Measurements from ENCODE around the gene ASTN2. TPM values are rescaled to one million over a fixed set of nuclear protein-coding genes. Genes with fewer than 3 reads are reported as not detected.

ASTN2 gene
- total RNA-seq, 1 donor from 2014 or later = 15.9 TPM

DNA sequence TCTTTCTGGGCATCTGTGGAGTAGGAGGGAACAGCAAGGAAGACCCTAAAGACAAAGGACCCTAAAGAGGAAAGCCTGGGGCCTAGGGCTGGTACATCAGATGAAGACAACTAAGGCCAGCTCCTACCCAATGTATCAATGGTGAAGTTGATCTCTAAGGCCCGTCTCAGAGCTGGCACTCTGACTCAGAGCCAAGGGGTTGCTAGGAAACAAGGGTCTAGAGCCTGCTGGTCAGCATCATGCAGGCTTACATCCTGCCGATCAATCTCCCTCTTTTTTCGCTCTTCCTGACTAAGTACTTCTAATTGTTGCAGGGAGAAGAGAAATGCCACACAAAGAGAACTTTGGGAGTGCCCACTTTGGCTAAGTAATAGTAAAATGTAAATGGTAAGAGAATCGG is 701.6 kb downstream of the ASTN2 start:
- Mint-ChIP-seq H3K4me1 (ENCODE audit: unreplicated experiment) (peaks cover 21% of the 10 kb centered on the region), H3K4me3 (no peak overlapping the region), H3K27me3 (peaks cover 4% of the 10 kb centered on the region), H3K9me3 (peaks cover 5% of the 10 kb centered on the region), H3K36me3 (peaks cover 4% of the 10 kb centered on the region), H3K27ac (no peak overlapping the region)
- TF ChIP-seq, protein P1, sequence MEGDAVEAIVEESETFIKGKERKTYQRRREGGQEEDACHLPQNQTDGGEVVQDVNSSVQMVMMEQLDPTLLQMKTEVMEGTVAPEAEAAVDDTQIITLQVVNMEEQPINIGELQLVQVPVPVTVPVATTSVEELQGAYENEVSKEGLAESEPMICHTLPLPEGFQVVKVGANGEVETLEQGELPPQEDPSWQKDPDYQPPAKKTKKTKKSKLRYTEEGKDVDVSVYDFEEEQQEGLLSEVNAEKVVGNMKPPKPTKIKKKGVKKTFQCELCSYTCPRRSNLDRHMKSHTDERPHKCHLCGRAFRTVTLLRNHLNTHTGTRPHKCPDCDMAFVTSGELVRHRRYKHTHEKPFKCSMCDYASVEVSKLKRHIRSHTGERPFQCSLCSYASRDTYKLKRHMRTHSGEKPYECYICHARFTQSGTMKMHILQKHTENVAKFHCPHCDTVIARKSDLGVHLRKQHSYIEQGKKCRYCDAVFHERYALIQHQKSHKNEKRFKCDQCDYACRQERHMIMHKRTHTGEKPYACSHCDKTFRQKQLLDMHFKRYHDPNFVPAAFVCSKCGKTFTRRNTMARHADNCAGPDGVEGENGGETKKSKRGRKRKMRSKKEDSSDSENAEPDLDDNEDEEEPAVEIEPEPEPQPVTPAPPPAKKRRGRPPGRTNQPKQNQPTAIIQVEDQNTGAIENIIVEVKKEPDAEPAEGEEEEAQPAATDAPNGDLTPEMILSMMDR (conservative IDR thresholded peaks at IDR 0.05) = no peak
- DNase-seq (ENCODE audit: extremely low spot score, unreplicated experiment) = no peak

DNA sequence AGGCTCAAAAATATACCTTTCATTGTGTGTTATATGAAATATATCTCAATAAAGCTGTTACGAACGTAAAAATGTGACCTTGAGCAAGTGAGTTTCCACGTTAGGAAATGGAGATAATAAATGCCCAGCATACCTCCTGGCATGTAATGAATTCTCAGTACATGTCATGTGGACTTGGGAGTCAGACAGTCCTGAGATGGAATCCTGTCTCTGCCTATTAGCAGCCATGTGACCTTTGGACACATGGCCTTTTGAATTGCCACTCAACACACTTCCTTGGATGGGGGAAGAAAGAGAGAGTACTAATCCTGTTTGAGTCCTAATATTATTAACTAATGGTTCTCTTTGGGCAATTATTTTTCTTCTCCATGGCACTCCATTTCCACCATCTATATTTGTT is 702.1 kb downstream of the ASTN2 start:
- Mint-ChIP-seq H3K9me3 (peaks cover 2% of the 10 kb centered on the region), H3K4me1 (ENCODE audit: unreplicated experiment) (peaks cover 16% of the 10 kb centered on the region), H3K36me3 (no peaks in the 10 kb centered on the region), H3K27ac (no peak overlapping the region), H3K4me3 (no peak overlapping the region), H3K27me3 (peaks cover under 1% of the 10 kb centered on the region)
- TF ChIP-seq, protein P1 (conservative IDR thresholded peaks at IDR 0.05) = no peak
- no peak for DNase-seq (ENCODE audit: extremely low spot score, unreplicated experiment)

DNA sequence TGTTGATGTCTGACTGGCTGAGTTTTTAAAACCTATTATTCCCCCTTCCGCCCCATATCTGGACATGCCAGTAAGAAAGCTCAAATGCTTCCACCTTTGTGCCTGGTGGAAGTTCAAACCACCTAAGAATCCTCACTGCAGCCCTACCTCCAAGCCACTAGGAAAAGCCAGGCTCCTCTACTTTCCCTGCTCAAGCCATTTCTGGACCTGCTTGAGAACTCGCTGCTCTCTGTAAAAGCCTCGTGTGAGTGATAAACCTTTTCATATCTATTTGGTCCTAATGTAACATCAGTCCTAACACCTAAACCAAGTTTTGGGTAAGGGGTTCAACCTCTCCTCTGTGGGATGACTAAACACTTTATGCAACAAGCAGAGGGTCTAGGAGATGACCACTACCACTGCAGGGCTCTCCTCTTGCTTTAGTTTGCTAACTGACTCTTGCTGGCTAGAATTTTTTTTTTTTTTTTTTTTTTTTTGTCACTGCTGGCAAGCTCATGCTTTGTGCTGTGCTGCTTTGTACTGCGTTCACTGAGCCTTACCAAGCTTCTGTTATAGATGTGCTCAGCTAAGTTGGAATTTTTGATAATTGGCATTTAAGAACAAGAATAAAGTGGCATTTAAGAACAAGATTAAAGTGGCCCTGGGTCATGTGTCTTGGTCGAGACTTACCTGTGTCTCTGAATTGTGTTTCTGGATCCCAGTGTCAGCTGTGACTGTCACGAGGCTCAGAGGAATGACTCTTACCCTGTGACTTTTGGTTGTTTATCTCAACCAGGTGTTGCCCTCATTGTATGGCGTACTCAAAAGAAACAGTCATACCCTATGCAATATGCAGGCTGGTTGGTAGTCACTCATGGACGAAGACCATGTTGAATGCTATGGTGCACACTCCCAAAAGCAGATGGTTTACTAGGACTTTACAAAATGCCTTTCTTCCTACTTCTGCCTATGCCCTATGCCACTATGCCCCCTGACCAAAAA is 708.3 kb downstream of the ASTN2 start:
- DNase-seq (ENCODE audit: extremely low spot score, unreplicated experiment) = no peak
- H3K4me1 Mint-ChIP-seq (ENCODE audit: unreplicated experiment) = peaks cover 6% of the 10 kb centered on the region
- no peak overlapping the region for H3K4me3 Mint-ChIP-seq
- H3K27me3 Mint-ChIP-seq = no peaks in the 10 kb centered on the region
- peaks cover 8% of the 10 kb centered on the region for H3K36me3 Mint-ChIP-seq
- TF ChIP-seq, protein P1 (conservative IDR thresholded peaks at IDR 0.05) = no peak
- no peaks in the 10 kb centered on the region for H3K9me3 Mint-ChIP-seq
- no peak overlapping the region for H3K27ac Mint-ChIP-seq

DNA sequence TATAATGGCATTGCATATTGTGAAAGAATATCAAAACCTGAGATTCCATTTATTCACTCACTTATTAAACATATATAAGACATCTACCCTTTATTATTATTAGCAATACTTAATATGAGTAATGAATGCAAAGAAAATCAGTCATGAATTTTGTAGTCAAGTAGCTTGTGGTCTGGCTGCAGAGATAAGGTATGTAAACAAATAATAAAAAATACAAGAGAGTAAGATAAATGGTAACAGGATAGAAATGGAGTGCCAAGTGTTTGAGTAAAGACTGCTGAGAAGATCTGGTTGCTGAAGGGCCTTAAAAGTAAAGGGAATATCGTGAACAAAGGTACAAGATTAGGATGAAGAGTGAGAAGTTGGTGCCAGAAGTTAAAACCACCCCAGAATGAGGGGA is 709.3 kb downstream of the ASTN2 start:
- Mint-ChIP-seq H3K4me3 (no peak overlapping the region), H3K27me3 (no peaks in the 10 kb centered on the region), H3K36me3 (peaks cover 16% of the 10 kb centered on the region), H3K9me3 (no peaks in the 10 kb centered on the region), H3K27ac (no peak overlapping the region), H3K4me1 (ENCODE audit: unreplicated experiment) (peaks cover 16% of the 10 kb centered on the region)
- no peak for DNase-seq (ENCODE audit: extremely low spot score, unreplicated experiment)
- TF ChIP-seq, protein P1 (conservative IDR thresholded peaks at IDR 0.05) = no peak

DNA sequence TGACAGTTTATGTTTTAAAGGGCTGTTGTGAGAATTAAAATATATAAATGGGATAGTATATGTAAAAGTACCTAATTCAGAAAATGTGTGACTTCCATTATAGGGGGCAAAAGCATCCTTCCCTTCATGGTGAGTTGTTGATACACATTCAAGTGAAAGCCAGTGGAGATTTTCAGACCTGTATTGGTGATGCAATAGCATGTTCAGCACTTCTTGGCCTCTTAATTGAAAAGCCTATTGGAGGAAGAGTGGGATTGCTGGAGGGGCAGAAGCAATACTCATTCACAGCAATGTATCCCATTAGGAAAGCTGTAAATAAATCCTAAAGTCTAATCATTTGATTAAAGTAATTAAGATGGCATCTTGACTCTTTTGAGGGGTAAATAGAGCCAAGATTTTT is 710.4 kb downstream of the ASTN2 start:
- DNase-seq (ENCODE audit: extremely low spot score, unreplicated experiment) = no peak
- peaks cover 16% of the 10 kb centered on the region for H3K4me1 Mint-ChIP-seq (ENCODE audit: unreplicated experiment)
- peaks cover 25% of the 10 kb centered on the region for H3K36me3 Mint-ChIP-seq
- no peak overlapping the region for H3K27ac Mint-ChIP-seq
- H3K9me3 Mint-ChIP-seq = no peaks in the 10 kb centered on the region
- TF ChIP-seq, protein P1 (conservative IDR thresholded peaks at IDR 0.05) = no peak
- no peaks in the 10 kb centered on the region for H3K27me3 Mint-ChIP-seq
- H3K4me3 Mint-ChIP-seq = no peak overlapping the region
